HG03066 (cell line): Measurements from ENCODE around the gene TLNRD1.

Experiments used
- ATAC-seq: cut with Tn5 transposase; IDR thresholded peaks from one replicate; pipeline ENCODE4 v1.9.1; 2021; ENCODE audit warnings: low read depth; ENCODE audit not compliant: unreplicated experiment

TLNRD1 gene

DNA sequence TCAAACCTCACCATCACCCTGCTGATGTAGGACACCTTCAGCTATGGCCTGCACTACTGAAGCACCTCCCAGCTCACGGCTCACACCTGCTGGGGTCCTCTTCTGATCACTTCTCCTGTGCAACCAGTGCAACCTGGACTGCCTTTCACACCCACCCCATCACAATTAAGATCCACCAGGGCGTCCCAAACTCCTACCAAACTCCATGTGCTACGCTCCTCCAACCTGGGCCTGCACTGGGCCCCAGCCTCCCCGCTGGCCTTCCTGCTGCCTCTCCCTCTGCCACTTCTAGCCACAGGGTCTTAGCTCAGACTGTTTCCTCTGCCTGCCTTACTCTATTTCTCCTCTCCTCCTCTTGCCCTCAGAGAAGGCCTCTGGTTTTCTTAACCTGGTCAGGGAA, 23.9 kb upstream of the TLNRD1 start:
- ATAC-seq, result no peak

GRCh38 chr15:80977627-80978036, 23.1 kb upstream of the TLNRD1 start:
- ATAC-seq, result no peak

- no peak for ATAC-seq
Measured at GRCh38 chr15:80978685-80979329, 21.9 kb upstream of the TLNRD1 start.

GRCh38 chr15:80979538-80980200, 21.1 kb upstream of the TLNRD1 start:
- ATAC-seq, result no peak

DNA sequence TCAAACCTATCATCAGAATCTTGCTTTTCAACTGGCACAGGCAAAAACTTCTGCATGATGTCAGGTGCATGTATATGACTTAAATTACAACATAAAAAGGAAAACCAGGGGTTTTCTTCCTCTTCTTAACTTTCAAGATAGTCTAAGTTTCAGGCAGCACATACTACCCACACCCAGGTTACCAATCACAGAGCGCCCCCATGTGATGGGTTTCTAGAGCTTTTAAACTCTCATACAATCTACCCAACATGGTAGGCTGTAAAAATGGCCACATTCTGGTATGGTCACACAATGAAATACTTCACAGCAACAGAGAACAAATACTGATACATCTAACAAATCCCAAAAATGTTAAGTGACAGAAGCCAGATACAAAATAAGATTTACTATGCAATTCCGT, 18.5 kb upstream of the TLNRD1 start:
- no peak for ATAC-seq

DNA sequence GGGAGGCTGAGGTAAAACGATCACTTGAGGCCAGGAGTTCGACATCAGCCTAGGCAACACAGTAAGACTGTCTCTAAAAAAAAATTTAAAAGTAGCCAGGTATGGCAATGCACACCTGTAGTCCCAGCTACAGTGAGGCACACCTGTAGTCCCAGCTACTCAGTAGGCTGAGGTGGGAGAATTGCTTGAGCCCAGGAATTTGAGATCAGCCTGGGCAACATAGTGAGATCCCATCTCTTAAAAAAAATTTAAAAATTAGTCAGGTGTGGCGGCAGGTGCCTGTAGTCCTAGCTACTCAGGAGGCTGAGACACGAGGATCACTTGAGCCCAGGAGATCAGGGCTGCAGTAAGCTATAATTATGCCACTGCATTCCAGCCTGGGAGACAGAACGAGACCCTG, 17.9 kb upstream of the TLNRD1 start:
- no peak for ATAC-seq

DNA sequence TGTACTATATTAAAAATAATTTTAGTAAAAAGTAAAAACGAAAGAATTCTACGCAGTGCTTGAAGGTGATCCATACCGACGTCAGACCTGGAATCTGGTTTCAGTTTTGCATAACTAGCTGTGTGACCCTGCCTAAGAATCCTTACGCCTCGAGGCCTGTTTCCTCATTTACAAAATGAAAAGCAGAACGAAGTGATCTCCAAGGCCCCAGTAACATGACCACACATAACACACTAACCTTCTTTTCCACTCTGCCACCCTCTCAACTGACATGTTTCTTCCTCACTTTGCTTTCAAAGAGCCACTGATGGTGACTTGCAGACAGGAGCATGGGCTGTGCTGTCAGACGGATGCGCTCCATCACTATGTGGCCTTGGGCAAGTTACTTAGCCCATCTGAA, 15.9 kb upstream of the TLNRD1 start:
- ATAC-seq, result no peak

DNA sequence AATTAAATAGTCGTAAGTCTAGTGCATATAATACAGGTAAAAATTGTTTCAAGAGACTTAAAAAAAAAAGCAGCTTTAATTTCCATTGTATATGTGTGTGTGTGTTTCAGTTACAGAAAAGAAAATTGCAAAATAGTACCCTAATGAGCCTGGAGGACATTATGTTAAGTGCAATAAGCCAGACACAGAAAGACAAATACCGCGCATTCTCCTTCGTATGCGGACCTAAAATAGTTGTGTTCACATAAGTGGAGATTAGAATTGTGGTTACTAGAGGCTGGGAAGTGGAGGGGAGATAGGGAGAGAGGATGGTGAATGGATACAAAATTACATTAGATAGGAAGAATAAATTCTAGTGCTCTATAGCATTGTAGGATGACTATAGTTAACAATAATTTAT, 14.7 kb upstream of the TLNRD1 start:
- ATAC-seq, result no peak

GRCh38 chr15:80986487-80986886, 14.2 kb upstream of the TLNRD1 start:
- no peak for ATAC-seq

DNA sequence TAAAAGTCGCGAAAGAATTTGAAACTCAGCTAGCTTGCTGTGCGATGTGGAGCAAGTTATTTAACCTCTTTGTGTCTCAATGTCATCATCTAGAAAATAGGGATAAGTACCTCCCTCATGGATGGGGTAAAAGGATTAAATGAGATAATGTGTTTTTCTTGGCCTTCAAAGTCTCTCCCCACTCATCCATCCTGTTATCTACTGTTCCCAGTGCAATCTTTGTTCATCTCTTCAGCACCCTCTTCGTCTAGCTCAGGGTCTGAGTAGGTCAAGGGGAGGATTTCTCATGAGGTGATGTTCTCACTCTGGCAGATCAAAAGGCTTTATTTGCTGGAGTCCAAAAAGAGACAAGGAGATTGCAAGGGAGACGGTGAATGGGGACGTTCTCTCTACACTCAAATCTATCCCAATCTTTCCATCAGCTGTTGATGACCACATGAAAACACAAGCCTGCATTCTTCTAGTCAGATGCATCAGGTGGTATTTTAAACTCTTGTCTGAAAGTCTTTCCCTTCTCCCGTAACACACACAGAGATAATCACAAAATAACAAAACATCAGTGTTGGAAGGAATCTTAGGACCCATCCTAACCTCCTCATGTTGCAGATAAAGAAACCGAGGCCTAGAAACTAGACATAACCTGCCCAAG, 12.5 kb upstream of the TLNRD1 start:
- no peak for ATAC-seq

DNA sequence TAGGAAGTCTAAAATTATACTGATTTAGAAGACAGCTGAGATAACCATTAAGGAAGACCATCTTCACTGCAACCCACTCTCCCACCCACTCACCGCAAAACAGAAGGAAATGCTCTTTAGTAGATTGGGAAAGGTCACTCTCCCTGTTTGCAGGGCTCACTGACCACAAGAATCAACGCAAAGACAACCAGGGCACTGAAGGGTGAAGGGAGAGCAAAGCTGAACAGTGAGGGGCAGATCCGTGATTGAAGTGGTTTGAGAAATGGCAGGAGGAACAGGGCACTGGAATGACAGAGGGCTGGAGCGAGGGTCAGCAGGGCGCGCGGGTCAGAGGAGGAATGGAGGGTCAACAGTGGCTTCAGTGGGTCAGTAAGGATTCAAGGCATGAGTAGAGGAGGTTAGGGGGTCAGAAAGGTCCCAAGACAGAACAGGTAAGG, 11.6 kb upstream of the TLNRD1 start:
- peak; percentile 1 for ATAC-seq

GRCh38 chr15:80989518-80990478, 10.9 kb upstream of the TLNRD1 start, which contains the start of gene MESD:
Gene MESD (minus strand): TSS chr15:80989819. CDS start chr15:80989791, 28 bp downstream.
- peak; percentile 96 for ATAC-seq

GRCh38 chr15:80990955-80991354, 9.8 kb upstream of the TLNRD1 start:
- no peak for ATAC-seq

- ATAC-seq, result no peak
Measured at GRCh38 chr15:80991421-80991820, 9.3 kb upstream of the TLNRD1 start.

- no peak for ATAC-seq
Measured at GRCh38 chr15:80992006-80992405, 8.7 kb upstream of the TLNRD1 start.

- no peak for ATAC-seq
Measured at GRCh38 chr15:80992441-80992840, 8.3 kb upstream of the TLNRD1 start.

DNA sequence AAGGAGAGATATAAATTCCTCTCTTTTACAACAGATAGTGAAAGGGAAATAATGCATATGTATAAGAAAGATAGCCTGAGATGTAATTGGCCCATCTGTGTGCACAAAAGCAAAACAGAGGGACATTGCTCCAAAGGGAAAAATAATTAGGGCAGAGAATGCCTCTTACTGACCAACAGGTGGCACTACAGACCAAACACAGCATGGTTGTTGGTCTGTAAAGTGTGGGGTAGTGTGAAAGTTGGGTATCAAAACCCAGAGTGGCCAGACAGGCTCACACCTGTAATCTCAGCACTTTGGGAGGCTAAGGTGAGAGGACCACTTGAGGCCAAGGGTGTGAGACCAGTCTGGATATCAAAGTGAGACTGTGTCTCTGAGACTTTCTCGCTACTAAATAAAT, 4.5 kb upstream of the TLNRD1 start:
- no peak for ATAC-seq

- no peak for ATAC-seq
Measured at GRCh38 chr15:80997692-80998091, 3.0 kb upstream of the TLNRD1 start.

DNA sequence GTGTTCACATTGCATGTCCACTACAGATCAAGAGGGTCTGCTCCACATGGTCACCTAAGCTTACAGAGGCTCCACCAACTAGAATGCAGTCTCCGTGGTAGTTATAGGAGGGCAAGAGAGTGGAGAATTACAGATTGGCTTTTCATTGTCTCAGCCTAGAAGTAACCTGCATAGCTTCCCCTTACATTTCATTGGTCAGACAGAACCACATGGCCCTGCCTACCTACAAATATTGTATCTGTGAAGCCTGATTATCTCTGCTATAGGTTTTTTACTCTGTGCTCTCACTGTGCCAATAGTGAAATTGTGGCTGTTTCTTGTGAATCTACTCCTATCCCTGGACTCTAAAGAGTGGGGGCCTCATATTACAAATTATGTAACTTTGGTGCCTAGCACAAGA, 2.5 kb upstream of the TLNRD1 start:
- no peak for ATAC-seq

- ATAC-seq, result no peak
Measured at GRCh38 chr15:80999623-81000036, 1.1 kb upstream of the TLNRD1 start.

DNA sequence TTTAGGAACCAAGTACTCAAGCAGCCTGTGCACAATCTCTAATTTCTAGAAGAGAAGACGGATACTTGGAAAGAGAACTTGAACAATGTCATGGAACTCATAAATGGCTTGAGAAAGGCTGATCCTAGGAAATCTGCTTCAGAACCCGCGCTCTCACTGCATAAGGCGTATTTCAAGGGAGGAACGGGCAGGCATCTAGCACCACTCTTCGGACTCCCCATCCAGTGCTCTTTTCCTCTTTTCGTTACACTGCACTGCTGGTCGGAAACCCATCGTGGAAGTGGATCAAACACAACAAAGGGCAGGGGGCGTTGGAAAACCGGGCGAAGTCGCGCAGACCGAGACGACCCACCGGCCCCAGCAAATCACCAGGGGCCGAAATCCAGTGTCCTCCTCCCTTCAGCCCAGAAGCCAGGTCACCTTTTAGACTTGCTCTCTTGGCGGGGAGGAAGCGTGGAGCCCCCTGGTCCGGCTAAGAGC, 539 bp upstream of the TLNRD1 start:
- ATAC-seq, result no peak
